Breast epithelium (tissue), 3 donors: ENCODE data around the gene FKRP.

Experiments used
- POLR2AphosphoS5 ChIP-seq, 3 donors: sonication (generic); formaldehyde crosslinking; IDR thresholded peaks; one replicate each; pipeline ENCODE4 v1.6.1; 2017; ENCODE audit warnings: antibody characterized with exemption in 3 of 3
- TF ChIP-seq, protein P1 (sequence below), 3 donors: fragments of 450-650 bp; IDR thresholded peaks; one replicate each; pipeline ENCODE4 v1.5.1; 2016 to 2017; ENCODE audit warnings: antibody characterized with exemption in 3 of 3, mild to moderate bottlenecking in 3 of 3, moderate library complexity in 3 of 3

GRCh38 chr19:46730595-46730994 lies 15.3 kb upstream of the FKRP start:
- no peak for TF ChIP-seq POLR2AphosphoS5 (IDR thresholded peaks at IDR 0.05)
- TF ChIP-seq, protein P1, sequence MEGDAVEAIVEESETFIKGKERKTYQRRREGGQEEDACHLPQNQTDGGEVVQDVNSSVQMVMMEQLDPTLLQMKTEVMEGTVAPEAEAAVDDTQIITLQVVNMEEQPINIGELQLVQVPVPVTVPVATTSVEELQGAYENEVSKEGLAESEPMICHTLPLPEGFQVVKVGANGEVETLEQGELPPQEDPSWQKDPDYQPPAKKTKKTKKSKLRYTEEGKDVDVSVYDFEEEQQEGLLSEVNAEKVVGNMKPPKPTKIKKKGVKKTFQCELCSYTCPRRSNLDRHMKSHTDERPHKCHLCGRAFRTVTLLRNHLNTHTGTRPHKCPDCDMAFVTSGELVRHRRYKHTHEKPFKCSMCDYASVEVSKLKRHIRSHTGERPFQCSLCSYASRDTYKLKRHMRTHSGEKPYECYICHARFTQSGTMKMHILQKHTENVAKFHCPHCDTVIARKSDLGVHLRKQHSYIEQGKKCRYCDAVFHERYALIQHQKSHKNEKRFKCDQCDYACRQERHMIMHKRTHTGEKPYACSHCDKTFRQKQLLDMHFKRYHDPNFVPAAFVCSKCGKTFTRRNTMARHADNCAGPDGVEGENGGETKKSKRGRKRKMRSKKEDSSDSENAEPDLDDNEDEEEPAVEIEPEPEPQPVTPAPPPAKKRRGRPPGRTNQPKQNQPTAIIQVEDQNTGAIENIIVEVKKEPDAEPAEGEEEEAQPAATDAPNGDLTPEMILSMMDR (IDR thresholded peaks at IDR 0.05), result no peak
